ENCODE results near the gene BCAR3. TPM values are rescaled to one million over a fixed set of nuclear protein-coding genes. Genes with fewer than 3 reads are reported as not detected.
"Not testable (repeated sequence)": the region's sequence is repeated elsewhere in the genome, so short reads cannot be mapped to it uniquely, and the experiment has no call there.

The BCAR3 gene
- polyA plus RNA-seq, 4 donors = 22.9 to 26.1 (median 24.3) TPM

GRCh38 chr1:93600663-93601062 lies 81.0 kb downstream of the BCAR3 start:
- no peak for DNase-seq (ENCODE audit: low read depth in 4 of 4, low spot score in 3 of 4)

- DNase-seq (ENCODE audit: low read depth in 4 of 4, low spot score in 3 of 4) = no peak
Measured at GRCh38 chr1:93599479-93599878, 82.2 kb downstream of the BCAR3 start.

GRCh38 chr1:93598861-93599439 lies 82.7 kb downstream of the BCAR3 start:
- no peak for DNase-seq (ENCODE audit: low read depth in 4 of 4, low spot score in 3 of 4)

- DNase-seq (ENCODE audit: low read depth in 4 of 4, low spot score in 3 of 4) = no peak
Measured at GRCh38 chr1:93598396-93598795, 83.2 kb downstream of the BCAR3 start.

- no peak for DNase-seq (ENCODE audit: low read depth in 4 of 4, low spot score in 3 of 4)
Measured at GRCh38 chr1:93597709-93598108, 83.9 kb downstream of the BCAR3 start.

- DNase-seq (ENCODE audit: low read depth in 4 of 4, low spot score in 3 of 4) = no peak
Measured at GRCh38 chr1:93596329-93597089, 85.1 kb downstream of the BCAR3 start.

GRCh38 chr1:93595743-93596142 lies 85.9 kb downstream of the BCAR3 start:
- DNase-seq (ENCODE audit: low read depth in 4 of 4, low spot score in 3 of 4) = no peak

- DNase-seq (ENCODE audit: low read depth in 4 of 4, low spot score in 3 of 4) = no peak
Measured at GRCh38 chr1:93595266-93595665, 86.4 kb downstream of the BCAR3 start.

GRCh38 chr1:93594603-93594880 lies 87.1 kb downstream of the BCAR3 start:
- DNase-seq (ENCODE audit: low read depth in 4 of 4, low spot score in 3 of 4) = no peak

- no peak for DNase-seq (ENCODE audit: low read depth in 4 of 4, low spot score in 3 of 4)
Measured at GRCh38 chr1:93593854-93594602, 87.6 kb downstream of the BCAR3 start.

- DNase-seq (ENCODE audit: low read depth in 4 of 4, low spot score in 3 of 4) = no peak
Measured at GRCh38 chr1:93592551-93592949, 89.1 kb downstream of the BCAR3 start.

- DNase-seq (ENCODE audit: low read depth in 4 of 4, low spot score in 3 of 4) = peak in 2 of 4 donors; percentile 74
Measured at GRCh38 chr1:93591676-93592550, 89.7 kb downstream of the BCAR3 start.

- DNase-seq (ENCODE audit: low read depth in 4 of 4, low spot score in 3 of 4) = not testable (repeated sequence)
Measured at GRCh38 chr1:93591291-93591675, 90.4 kb downstream of the BCAR3 start.

- DNase-seq (ENCODE audit: low read depth in 4 of 4, low spot score in 3 of 4) = no peak
Measured at GRCh38 chr1:93588955-93589354, 92.7 kb downstream of the BCAR3 start.

GRCh38 chr1:93588206-93588605 lies 93.4 kb downstream of the BCAR3 start:
- DNase-seq (ENCODE audit: low read depth in 4 of 4, low spot score in 3 of 4) = no peak

- DNase-seq (ENCODE audit: low read depth in 4 of 4, low spot score in 3 of 4) = no peak
Measured at GRCh38 chr1:93587354-93587753, 94.3 kb downstream of the BCAR3 start.

GRCh38 chr1:93585059-93585966 lies 96.3 kb downstream of the BCAR3 start:
- no peak for DNase-seq (ENCODE audit: low read depth in 4 of 4, low spot score in 3 of 4)

GRCh38 chr1:93584261-93585003 lies 97.2 kb downstream of the BCAR3 start:
- no peak for DNase-seq (ENCODE audit: low read depth in 4 of 4, low spot score in 3 of 4)
